SK-N-SH (cell line): ENCODE results near the gene NDUFS6. TPM values are rescaled to one million over a fixed set of nuclear protein-coding genes. Genes with fewer than 3 reads are reported as not detected.

ENCODE experiments used
- CTCF ChIA-PET: fragments of 300-600, 350-600 bp; formaldehyde crosslinking; extraction: SDS; loops from one replicate; lab custom pipeline; 2021; lab: Yijun Ruan, JAX
- POLR2A ChIA-PET: fragments of 350-600 bp; sonication (Branson Sonifier 250); formaldehyde crosslinking; extraction: SDS; loops from one replicate; lab custom pipeline; 2020; ENCODE audit warnings: antibody characterized with exemption, inconsistent platforms; lab: Yijun Ruan, JAX
- DNase-seq: peaks from one replicate; pipeline ENCODE4 v3.0.0; 2012
- H2AFZ ChIP-seq: fragments of 200-600 bp; sonication (generic); 2 replicates; pipeline ENCODE4 v1.8.1; 2016; ENCODE audit warnings: antibody characterized with exemption, mild to moderate bottlenecking, low read depth
- H3F3A ChIP-seq: fragments of 200-600 bp; sonication (generic); replicated peaks from 2 replicates; pipeline ENCODE3; 2016; ENCODE audit warnings: antibody characterized with exemption, mild to moderate bottlenecking; ENCODE audit not compliant: insufficient read depth
- H3K27ac ChIP-seq, 2 experiments: fragments of 200-500 bp in 1 of 2; fragments of 200-600 bp in 1 of 2; sonication (Bioruptor generic) in 1 of 2; sonication (generic), shearing (Covaris generic) in 1 of 2; 2 replicates each; pipeline versions ENCODE4 v1.5.1 to v1.6.1; 2014 to 2016; ENCODE audit warnings: low read depth in 2 of 2, inconsistent platforms in 1 of 2, low read length in 1 of 2, mild to moderate bottlenecking in 1 of 2, mixed read lengths in 1 of 2
- H3K27me3 ChIP-seq: fragments of 200-600 bp; sonication (generic), shearing (Covaris generic); 2 replicates; pipeline ENCODE4 v1.6.1; 2016; ENCODE audit warnings: mixed run types; ENCODE audit not compliant: insufficient read depth
- H3K36me3 ChIP-seq, 2 experiments: fragments of 200-500 bp in 1 of 2; fragments of 200-600 bp in 1 of 2; sonication (Bioruptor generic) in 1 of 2; sonication (generic) in 1 of 2; replicated peaks in 1 of 2; 2 replicates each; pipeline versions ENCODE3 to v1.5.1; 2014 to 2016; ENCODE audit warnings: low read length in 1 of 2, mild to moderate bottlenecking in 1 of 2; ENCODE audit not compliant: insufficient read depth in 2 of 2, control insufficient read depth in 1 of 2
- H3K4me1 ChIP-seq, 2 experiments: fragments of 200-500 bp in 1 of 2; fragments of 200-600 bp in 1 of 2; sonication (Bioruptor generic) in 1 of 2; sonication (generic), shearing (Covaris generic) in 1 of 2; 2 replicates each; pipeline versions ENCODE4 v1.5.1 to v1.6.1; 2014 to 2016; ENCODE audit warnings: low read depth in 1 of 2, low read length in 1 of 2, mixed run types in 1 of 2; ENCODE audit not compliant: insufficient read depth in 2 of 2, control insufficient read depth in 1 of 2
- H3K4me2 ChIP-seq: fragments of 200-600 bp; sonication (generic), shearing (Covaris generic); 2 replicates; pipeline ENCODE4 v1.6.1; 2017; ENCODE audit warnings: mixed run types
- H3K4me3 ChIP-seq, 2 experiments: fragments of 200-500 bp in 1 of 2; fragments of 200-600 bp in 1 of 2; sonication (Bioruptor generic) in 1 of 2; sonication (generic), shearing (Covaris generic) in 1 of 2; 2 replicates each; pipeline versions ENCODE4 v1.5.1 to v1.8.1; 2014 to 2016; ENCODE audit warnings: low read depth in 2 of 2, inconsistent platforms in 1 of 2, low read length in 1 of 2, mild to moderate bottlenecking in 1 of 2, mixed read lengths in 1 of 2, moderate library complexity in 1 of 2
- H3K79me2 ChIP-seq: fragments of 200-600 bp; sonication (generic); 2 replicates; pipeline ENCODE4 v1.8.1; 2017; ENCODE audit warnings: mild to moderate bottlenecking; ENCODE audit not compliant: insufficient read depth
- H3K9ac ChIP-seq: fragments of 200-600 bp; sonication (generic); 2 replicates; pipeline ENCODE4 v1.6.1; 2017; ENCODE audit warnings: mixed run types
- H3K9me2 ChIP-seq: fragments of 200-600 bp; sonication (generic); 2 replicates; pipeline ENCODE4 v1.6.1; 2017; ENCODE audit warnings: mixed run types
- H3K9me3 ChIP-seq: fragments of 200-600 bp; sonication (generic); 2 replicates; pipeline ENCODE4 v1.6.1; 2017; ENCODE audit warnings: mixed run types, mild to moderate bottlenecking, moderate library complexity
- H4K20me1 ChIP-seq: fragments of 200-600 bp; sonication (generic); 2 replicates; pipeline ENCODE4 v1.6.1; 2017; ENCODE audit warnings: mild to moderate bottlenecking, mixed run types; ENCODE audit not compliant: insufficient read depth
- CHD2 ChIP-seq: fragments of 150-350 bp; IDR thresholded peaks from 2 replicates; pipeline ENCODE4 v1.6.1; 2018; ENCODE audit warnings: low read length; ENCODE audit not compliant: partially characterized antibody
- ELF1 ChIP-seq: IDR thresholded peaks from 2 replicates; pipeline ENCODE4 v1.4.0; 2012
- EP300 ChIP-seq, 2 experiments: IDR thresholded peaks; 2 replicates each; pipeline versions ENCODE4 v1.4.0 to v1.6.1; 2012; ENCODE audit warnings: borderline replicate concordance in 1 of 2, low read depth in 1 of 2, low read length in 1 of 2
- EZH2phosphoT487 ChIP-seq: fragments of 200-600 bp; sonication (generic); IDR thresholded peaks from 2 replicates; pipeline ENCODE4 v1.6.1; 2017; ENCODE audit warnings: low read depth, mixed run types, mild to moderate bottlenecking, antibody characterized with exemption, moderate library complexity, borderline replicate concordance
- FOXJ3 ChIP-seq: sonication (generic); formaldehyde crosslinking; IDR thresholded peaks from 2 replicates; pipeline ENCODE4 v1.5.1; 2020; ENCODE audit warnings: mild to moderate bottlenecking, missing genetic modification reagents
- GATA2 ChIP-seq: sonication (generic); formaldehyde crosslinking; IDR thresholded peaks from 2 replicates; pipeline ENCODE4 v1.5.0; 2020; ENCODE audit warnings: mild to moderate bottlenecking, missing genetic modification reagents
- MEF2A ChIP-seq: IDR thresholded peaks from 2 replicates; pipeline ENCODE4 v1.4.0; 2012; ENCODE audit warnings: low read depth, borderline replicate concordance
- MXI1 ChIP-seq: IDR thresholded peaks from 2 replicates; pipeline ENCODE4 v1.6.1; 2012; ENCODE audit warnings: mild to moderate bottlenecking, low read depth, low read length, improper control_type of control experiment
- NRF1 ChIP-seq: IDR thresholded peaks from 2 replicates; pipeline ENCODE4 v1.6.1; 2012; ENCODE audit warnings: low read depth, mild to moderate bottlenecking, low read length
- PBX3 ChIP-seq: IDR thresholded peaks from 2 replicates; pipeline ENCODE4; 2012
- POLR2AphosphoS5 ChIP-seq: IDR thresholded peaks from 2 replicates; pipeline ENCODE4 v1.6.1; 2012; ENCODE audit warnings: low read depth, low read length
- RAD21 ChIP-seq: IDR thresholded peaks from 2 replicates; pipeline ENCODE4 v1.6.1; 2012; ENCODE audit warnings: mild to moderate bottlenecking, low read length
- RCOR1 ChIP-seq: fragments of 150-350 bp; IDR thresholded peaks from 2 replicates; pipeline ENCODE4 v1.6.1; 2017; ENCODE audit warnings: antibody characterized with exemption, low read length
- REST ChIP-seq: IDR thresholded peaks from 2 replicates; pipeline ENCODE4 v1.6.1; 2012; ENCODE audit warnings: mild to moderate bottlenecking, low read depth, low read length, moderate library complexity
- RXRA ChIP-seq: IDR thresholded peaks from 2 replicates; pipeline ENCODE4 v1.4.0; 2012; ENCODE audit warnings: low read depth, mild to moderate bottlenecking, borderline replicate concordance
- SIN3A ChIP-seq: IDR thresholded peaks from 2 replicates; pipeline ENCODE4 v1.6.1; 2012; ENCODE audit warnings: low read depth, mild to moderate bottlenecking, low read length, moderate library complexity, borderline replicate concordance
- SMC3 ChIP-seq: IDR thresholded peaks from 2 replicates; pipeline ENCODE4 v1.6.1; 2012; ENCODE audit warnings: low read depth, low read length, improper control_type of control experiment
- USF2 ChIP-seq: fragments of 150-350 bp; IDR thresholded peaks from 2 replicates; pipeline ENCODE4 v1.6.1; 2017; ENCODE audit warnings: antibody characterized with exemption, low read length, low read depth, borderline replicate concordance
- YY1 ChIP-seq: IDR thresholded peaks from 2 replicates; pipeline ENCODE4 v1.4.0; 2012; ENCODE audit warnings: low read depth, mild to moderate bottlenecking
- ZBTB33 ChIP-seq: IDR thresholded peaks from 2 replicates; pipeline ENCODE4 v1.4.0; 2012; ENCODE audit warnings: low read depth, borderline replicate concordance
- WGBS: methylation state at CpG from one replicate; pipeline ENCODE4 v1.1.6; 2017; ENCODE audit warnings: low lambda C conversion rate; 5-methylcytosine and 5-hydroxymethylcytosine counted together
- polyA plus RNA-seq, 3 experiments: library from polyadenylated mRNA; depleted of rRNA; stranded (reverse); fragments of >200 nt; gene quantifications; 2 replicates each; pipeline ENCODE4 v1.2.3, GENCODE V29; 2012

Gene NDUFS6
- polyA plus RNA-seq, 1 of the 3 experiments (the other 2 are of a cell fraction) = 316 TPM

GRCh38 chr5:1855596-1855995 lies 54.4 kb downstream of the NDUFS6 start:
- peaks cover 81% of the 10 kb centered on the region for H3K27me3 ChIP-seq
- no peaks in the 10 kb centered on the region for H3F3A ChIP-seq
- H3K9ac ChIP-seq = no peak overlapping the region
- no peaks in the 10 kb centered on the region; a peak in 1 of 4 replicates for H3K4me1 ChIP-seq
- H3K9me2 ChIP-seq = no peaks in the 10 kb centered on the region
- no peaks in the 10 kb centered on the region for H4K20me1 ChIP-seq
- no peak overlapping the region for H2AFZ ChIP-seq
- WGBS = 17% methylated on average over 14 of the region's 17 CpGs
- CTCF ChIA-PET = no interaction called here
- H3K9me3 ChIP-seq = no peaks in the 10 kb centered on the region
- POLR2A ChIA-PET = no interaction called here
- TF ChIP-seq FOXJ3 (CRISPR knock-in tag) (no peak), POLR2AphosphoS5 (no peak), EZH2phosphoT487 (no peak), ZBTB33 (no peak), EP300 (IDR thresholded peaks at IDR 0.05; ENCODE audit: borderline replicate concordance in 1 of 2, low read depth in 1 of 2, low read length in 1 of 2) (no peak), CHD2 (no peak), USF2 (no peak), MXI1 (no peak), RXRA (no peak), YY1 (no peak)
- no peaks in the 10 kb centered on the region for H3K79me2 ChIP-seq
- no peak overlapping the region for H3K27ac ChIP-seq
- H3K4me2 ChIP-seq = no peak overlapping the region
- no peaks in the 10 kb centered on the region for H3K36me3 ChIP-seq
- DNase-seq = no peak
- no peak overlapping the region for H3K4me3 ChIP-seq

GRCh38 chr5:1856596-1857255 lies 55.5 kb downstream of the NDUFS6 start:
- H4K20me1 ChIP-seq = no peaks in the 10 kb centered on the region
- no peaks in the 10 kb centered on the region; a peak in 1 of 4 replicates for H3K4me1 ChIP-seq
- no peak for DNase-seq
- no peak overlapping the region for H3K4me2 ChIP-seq
- H3F3A ChIP-seq = no peaks in the 10 kb centered on the region
- CTCF ChIA-PET = no interaction called here
- POLR2A ChIA-PET = no interaction called here
- TF ChIP-seq GATA2 (CRISPR knock-in tag) (no peak), NRF1 (no peak), SIN3A (no peak), EZH2phosphoT487 (no peak), YY1 (no peak), PBX3 (no peak), RXRA (no peak), MEF2A (no peak), REST (no peak), RCOR1 (no peak), ELF1 (no peak), SMC3 (no peak), FOXJ3 (CRISPR knock-in tag) (no peak), RAD21 (no peak)
- TF ChIP-seq, all 33 proteins: peak for 0
- Histone ChIP-seq H3K27me3 (peaks cover 81% of the 10 kb centered on the region), H3K27ac (no peak overlapping the region), H3K9me3 (no peaks in the 10 kb centered on the region), H3K4me3 (no peak overlapping the region), H3K36me3 (no peaks in the 10 kb centered on the region), H2AFZ (no peak overlapping the region), H3K79me2 (no peaks in the 10 kb centered on the region), H3K9ac (no peak overlapping the region), H3K9me2 (no peaks in the 10 kb centered on the region)
- 36% methylated on average over 16 of the region's 49 CpGs for WGBS
